ENCODE results near the gene TRPM5.

DNA sequence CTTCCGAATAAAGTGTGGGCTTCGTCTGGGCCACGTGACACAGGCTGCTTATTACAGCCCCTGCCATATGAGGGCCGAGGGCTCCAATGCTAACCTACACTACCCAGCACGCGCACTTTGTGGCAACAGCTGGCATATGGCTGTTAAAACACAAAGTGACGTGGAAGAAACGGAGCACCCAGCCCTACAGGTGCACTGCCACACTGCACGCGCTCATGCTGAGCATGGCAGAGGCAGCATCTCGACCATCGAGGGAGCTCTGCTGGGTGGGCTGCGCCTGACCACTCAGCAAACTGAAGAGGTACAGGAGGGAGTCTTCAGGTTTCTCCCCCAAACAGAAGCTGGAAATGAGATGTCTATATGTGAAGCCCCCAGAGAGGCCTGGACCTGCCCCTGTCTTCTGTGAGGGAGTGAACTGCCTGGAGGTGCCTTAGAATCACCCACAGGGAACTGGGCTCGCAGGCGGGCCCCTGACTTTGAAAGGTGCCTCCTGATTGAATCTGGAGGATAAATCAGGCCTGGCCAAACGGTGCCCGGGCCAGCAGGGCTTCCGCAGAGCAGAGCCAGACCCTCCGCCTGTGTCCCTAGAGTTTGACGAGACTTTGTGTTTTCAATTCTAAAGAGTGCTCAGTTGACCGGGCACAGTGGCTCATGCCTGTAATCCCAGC, 25.5 kb downstream of the TRPM5 start:
- TF ChIP-seq CTCF (IDR thresholded peaks at IDR 0.05) (no peak), POLR2AphosphoS5 (IDR thresholded peaks at IDR 0.05; ENCODE audit: low read depth, low read length) (no peak)

Data from SK-N-SH (cell line).